Gastroesophageal sphincter (tissue), 3 donors: ENCODE results near the gene MLF1.

Experiments
- POLR2A ChIP-seq, 2 donors: fragments of 450-650 bp; IDR thresholded peaks; one replicate each; pipeline ENCODE4 v1.6.1; 2017; ENCODE audit warnings: antibody characterized with exemption in 2 of 2, mild to moderate bottlenecking in 2 of 2, moderate library complexity in 1 of 2
- POLR2AphosphoS5 ChIP-seq: sonication (generic); formaldehyde crosslinking; IDR thresholded peaks from one replicate; pipeline ENCODE4 v1.6.1; 2017; ENCODE audit warnings: antibody characterized with exemption
- TF ChIP-seq, protein P1 (sequence below), 4 experiments: fragments of 200-600 bp in 2 of 4; fragments of 450-650 bp in 2 of 4; sonication (generic) in 1 of 4; IDR thresholded peaks; one replicate each; pipeline ENCODE4 v1.5.1; 2017 to 2019; ENCODE audit warnings: antibody characterized with exemption in 4 of 4, mild to moderate bottlenecking in 2 of 4, moderate library complexity in 2 of 4

GRCh38 chr3:158528076-158528674 is 42.8 kb upstream of the MLF1 start:
- TF ChIP-seq, protein P1, sequence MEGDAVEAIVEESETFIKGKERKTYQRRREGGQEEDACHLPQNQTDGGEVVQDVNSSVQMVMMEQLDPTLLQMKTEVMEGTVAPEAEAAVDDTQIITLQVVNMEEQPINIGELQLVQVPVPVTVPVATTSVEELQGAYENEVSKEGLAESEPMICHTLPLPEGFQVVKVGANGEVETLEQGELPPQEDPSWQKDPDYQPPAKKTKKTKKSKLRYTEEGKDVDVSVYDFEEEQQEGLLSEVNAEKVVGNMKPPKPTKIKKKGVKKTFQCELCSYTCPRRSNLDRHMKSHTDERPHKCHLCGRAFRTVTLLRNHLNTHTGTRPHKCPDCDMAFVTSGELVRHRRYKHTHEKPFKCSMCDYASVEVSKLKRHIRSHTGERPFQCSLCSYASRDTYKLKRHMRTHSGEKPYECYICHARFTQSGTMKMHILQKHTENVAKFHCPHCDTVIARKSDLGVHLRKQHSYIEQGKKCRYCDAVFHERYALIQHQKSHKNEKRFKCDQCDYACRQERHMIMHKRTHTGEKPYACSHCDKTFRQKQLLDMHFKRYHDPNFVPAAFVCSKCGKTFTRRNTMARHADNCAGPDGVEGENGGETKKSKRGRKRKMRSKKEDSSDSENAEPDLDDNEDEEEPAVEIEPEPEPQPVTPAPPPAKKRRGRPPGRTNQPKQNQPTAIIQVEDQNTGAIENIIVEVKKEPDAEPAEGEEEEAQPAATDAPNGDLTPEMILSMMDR (IDR thresholded peaks at IDR 0.05): no peak
- TF ChIP-seq POLR2AphosphoS5 (no peak), POLR2A (IDR thresholded peaks at IDR 0.05) (no peak)
